ENCODE data around the gene HS6ST3.
"Not testable (repeated sequence)": the region's sequence is repeated elsewhere in the genome, so short reads cannot be mapped to it uniquely, and the experiment has no call there.

The HS6ST3 gene

GRCh38 chr13:96091164-96092117, 1.5 kb downstream of the HS6ST3 start:
- no peak for DNase-seq (ENCODE audit: low spot score)

GRCh38 chr13:96093296-96094006, 3.5 kb downstream of the HS6ST3 start:
- no peak for DNase-seq (ENCODE audit: low spot score)

- DNase-seq (ENCODE audit: low spot score), result no peak
These were observed 10.7 kb downstream of the HS6ST3 start for GRCh38 chr13:96100457-96101220.

GRCh38 chr13:96104516-96104915, 14.6 kb downstream of the HS6ST3 start:
- no peak for DNase-seq (ENCODE audit: low spot score)

- DNase-seq (ENCODE audit: low spot score), result not testable (repeated sequence)
These were observed 18.2 kb downstream of the HS6ST3 start for GRCh38 chr13:96108072-96108471.

- DNase-seq (ENCODE audit: low spot score), result no peak
These were observed 19.2 kb downstream of the HS6ST3 start for GRCh38 chr13:96109125-96109524.

- no peak for DNase-seq (ENCODE audit: low spot score)
These were observed 23.0 kb downstream of the HS6ST3 start for GRCh38 chr13:96112936-96113335.

GRCh38 chr13:96115368-96115767, 25.5 kb downstream of the HS6ST3 start:
- not testable (repeated sequence) for DNase-seq (ENCODE audit: low spot score)

GRCh38 chr13:96119921-96120320, 30.0 kb downstream of the HS6ST3 start:
- no peak for DNase-seq (ENCODE audit: low spot score)

- no peak for DNase-seq (ENCODE audit: low spot score)
These were observed 41.0 kb downstream of the HS6ST3 start for GRCh38 chr13:96130818-96131340.

GRCh38 chr13:96141032-96141431, 51.1 kb downstream of the HS6ST3 start:
- DNase-seq (ENCODE audit: low spot score), result no peak

- no peak for DNase-seq (ENCODE audit: low spot score)
These were observed 69.8 kb downstream of the HS6ST3 start for GRCh38 chr13:96159725-96160124.

GRCh38 chr13:96161141-96161540, 71.2 kb downstream of the HS6ST3 start:
- no peak for DNase-seq (ENCODE audit: low spot score)

GRCh38 chr13:96165840-96166239, 75.9 kb downstream of the HS6ST3 start:
- no peak for DNase-seq (ENCODE audit: low spot score)

- DNase-seq (ENCODE audit: low spot score), result no peak
These were observed 82.2 kb downstream of the HS6ST3 start for GRCh38 chr13:96172066-96172465.

- no peak for DNase-seq (ENCODE audit: low spot score)
These were observed 88.9 kb downstream of the HS6ST3 start for GRCh38 chr13:96178759-96179158.

GRCh38 chr13:96179309-96179708, 89.4 kb downstream of the HS6ST3 start:
- DNase-seq (ENCODE audit: low spot score), result no peak

- no peak for DNase-seq (ENCODE audit: low spot score)
These were observed 92.0 kb downstream of the HS6ST3 start for GRCh38 chr13:96181911-96182310.

GRCh38 chr13:96185818-96186217, 95.9 kb downstream of the HS6ST3 start:
- DNase-seq (ENCODE audit: low spot score), result no peak

- no peak for DNase-seq (ENCODE audit: low spot score)
These were observed 101.5 kb downstream of the HS6ST3 start for GRCh38 chr13:96191367-96191766.

- no peak for DNase-seq (ENCODE audit: low spot score)
These were observed 103.9 kb downstream of the HS6ST3 start for GRCh38 chr13:96193728-96194310.

GRCh38 chr13:96198038-96198437, 108.1 kb downstream of the HS6ST3 start:
- no peak for DNase-seq (ENCODE audit: low spot score)

Measured in hematopoietic multipotent progenitor cell treated with erythropoietin and hydrocortisone succinate and interleukin-3 and kit ligand, for 17 days (in vitro differentiated cells).